Endothelial cell of umbilical vein (primary cell): ENCODE measurements around the gene SEMA4A. TPM values are rescaled to one million over a fixed set of nuclear protein-coding genes. Genes with fewer than 3 reads are reported as not detected.

Experiments used
- BruUV-seq: library from RNA; stranded (reverse); fragments of 400-500 nt; replicated peaks from 2 replicates; lab custom pipeline; 2021; lab: Mats Ljungman, UMichigan
- CTCF ChIA-PET: fragments of 300-600, 350-600 bp; sonication (Branson Sonifier 250); formaldehyde crosslinking; loops from one replicate; lab custom pipeline; 2021; ENCODE audit warnings: antibody characterized with exemption, inconsistent platforms; lab: Charles Lee
- POLR2A ChIA-PET: fragments of 300-600, 350-600 bp; sonication (Branson Sonifier 250); formaldehyde crosslinking; loops from one replicate; lab custom pipeline; 2021; ENCODE audit warnings: antibody characterized with exemption, inconsistent platforms; lab: Charles Lee
- DNase-seq: peaks from one replicate; pipeline ENCODE4 v3.0.0-alpha.2; 2011; ENCODE audit warnings: low read depth, low spot score
- FAIRE-seq: peaks from 2 replicates; lab custom pipeline; 2011; peaks lifted over from hg19 to GRCh38; lab: Jason Lieb, UNC
- H2AFZ ChIP-seq: 2 replicates; pipeline ENCODE4 v1.6.0; 2012; ENCODE audit warnings: low read depth, low read length, control low read depth, inconsistent platforms
- H3K27ac ChIP-seq: 2 replicates; pipeline ENCODE4 v1.5.1; 2011; ENCODE audit warnings: low read depth, mild to moderate bottlenecking, control low read depth, low read length, moderate library complexity; ENCODE audit not compliant: insufficient read depth
- H3K27me3 ChIP-seq, 2 experiments: 2 replicates each; pipeline versions ENCODE4 v1.6.0 to v1.6.1; 2011; ENCODE audit warnings: low read length in 2 of 2, mixed read lengths in 1 of 2; ENCODE audit not compliant: control insufficient read depth in 2 of 2, insufficient read depth in 2 of 2
- H3K36me3 ChIP-seq, 2 experiments: 2 replicates in 1 of 2; 3 replicates in 1 of 2; pipeline ENCODE4 v1.5.1; 2011; ENCODE audit warnings: low read length in 2 of 2, mild to moderate bottlenecking in 1 of 2, moderate library complexity in 1 of 2; ENCODE audit not compliant: control insufficient read depth in 2 of 2, insufficient read depth in 2 of 2; ENCODE audit errors: extremely low read depth in 1 of 2
- H3K4me1 ChIP-seq: 3 replicates; pipeline ENCODE4 v1.5.1; 2011; ENCODE audit warnings: mild to moderate bottlenecking, low read length; ENCODE audit not compliant: control insufficient read depth, insufficient read depth; ENCODE audit errors: extremely low read depth
- H3K4me2 ChIP-seq: 2 replicates; pipeline ENCODE4 v1.6.1; 2011; ENCODE audit warnings: low read length, control low read depth, mixed read lengths; ENCODE audit not compliant: insufficient read depth
- H3K4me3 ChIP-seq, 3 experiments: fragments of 200-600 bp in 1 of 3; sonication (generic), shearing (Covaris generic) in 1 of 3; replicated peaks in 1 of 3; 2 replicates each; pipeline ENCODE4 v1.5.1; 2011 to 2016; ENCODE audit warnings: control low read depth in 3 of 3, low read length in 3 of 3, mild to moderate bottlenecking in 2 of 3, inconsistent platforms in 1 of 3, low read depth in 1 of 3, moderate library complexity in 1 of 3; ENCODE audit not compliant: insufficient read depth in 1 of 3
- H3K79me2 ChIP-seq: 2 replicates; pipeline ENCODE4 v1.6.0; 2012; ENCODE audit warnings: low read length, inconsistent platforms; ENCODE audit not compliant: control insufficient read depth, insufficient read depth
- H3K9ac ChIP-seq: replicated peaks from 2 replicates; pipeline ENCODE3; 2011; ENCODE audit warnings: low read length, control low read depth; ENCODE audit not compliant: insufficient read depth; ENCODE audit errors: extremely low read depth
- H3K9me1 ChIP-seq: replicated peaks from 3 replicates; pipeline ENCODE4 v1.6.0; 2011; ENCODE audit warnings: mild to moderate bottlenecking, low read length; ENCODE audit not compliant: control insufficient read depth, insufficient read depth; ENCODE audit errors: extremely low read depth
- H3K9me3 ChIP-seq: replicated peaks from 2 replicates; pipeline ENCODE4 v1.5.1; 2012; ENCODE audit warnings: low read length, inconsistent platforms; ENCODE audit not compliant: control insufficient read depth, insufficient read depth
- H4K20me1 ChIP-seq: replicated peaks from 2 replicates; pipeline ENCODE3; 2011; ENCODE audit warnings: mild to moderate bottlenecking, low read length; ENCODE audit not compliant: control insufficient read depth, insufficient read depth; ENCODE audit errors: extremely low read depth
- CTCF ChIP-seq, 2 donors: IDR thresholded peaks; 1 replicate in 1 of 2; 2 replicates in 1 of 2; pipeline ENCODE4 v1.5.1; 2011; ENCODE audit warnings: low read length in 2 of 2, mild to moderate bottlenecking in 2 of 2, moderate library complexity in 2 of 2, control low read depth in 1 of 2, inconsistent platforms in 1 of 2, low read depth in 1 of 2; ENCODE audit not compliant: insufficient read depth in 1 of 2; ENCODE audit errors: extremely low read depth in 1 of 2
- EZH2 ChIP-seq: IDR thresholded peaks from 2 replicates; pipeline ENCODE4 v1.6.1; 2012; ENCODE audit warnings: borderline replicate concordance, low read depth, mild to moderate bottlenecking, moderate library complexity, low read length, inconsistent platforms; ENCODE audit not compliant: severe bottlenecking
- FOS ChIP-seq: IDR thresholded peaks from 2 replicates; pipeline ENCODE4 v1.6.1; 2011; ENCODE audit warnings: mild to moderate bottlenecking, low read length, moderate library complexity, borderline replicate concordance; ENCODE audit not compliant: insufficient read depth
- JUN ChIP-seq: IDR thresholded peaks from 2 replicates; pipeline ENCODE4 v1.6.1; 2011; ENCODE audit warnings: borderline replicate concordance, low read depth; ENCODE audit not compliant: insufficient read length, insufficient read depth
- MYC ChIP-seq: IDR thresholded peaks from one replicate; pipeline ENCODE4 v1.6.1; 2011; ENCODE audit warnings: mild to moderate bottlenecking, low read depth, low read length
- POLR2A ChIP-seq: IDR thresholded peaks from 2 replicates; pipeline ENCODE4 v1.6.1; 2012; ENCODE audit warnings: low read depth, mild to moderate bottlenecking, control low read depth, low read length
- POLR2AphosphoS5 ChIP-seq: IDR thresholded peaks from 2 replicates; pipeline ENCODE4 v1.6.1; 2012; ENCODE audit warnings: low read depth, mild to moderate bottlenecking, control low read depth, low read length, moderate library complexity; ENCODE audit not compliant: insufficient read depth
- dilution Hi-C: fragments of 300-500 bp; cut with MboI; formaldehyde crosslinking; loops from one replicate; pipeline ENCODE4 v1.15.0; 2019; ENCODE audit warnings: low sequenced_read_pairs; ENCODE audit not compliant: extremely low pct_ligation_motif_present
- intact Hi-C: fragments of 100-400 bp; cut with micrococcal nuclease; formaldehyde crosslinking; loops from one replicate; pipeline ENCODE4 v1.10.0; 2022
- polyA plus RNA-seq, 4 experiments: library from polyadenylated mRNA; depleted of rRNA in 3 of 4; stranded (reverse) in 3 of 4; unstranded in 1 of 4; fragments of >200 nt; gene quantifications; 2 replicates each; pipeline versions ENCODE4 v1.2.1 to v1.2.3, GENCODE V29; 2011 to 2012; ENCODE audit warnings: missing spikeins in 1 of 4
- total RNA-seq: library from RNA; stranded (reverse); gene quantifications from 2 replicates; pipeline ENCODE4 v1.2.3, GENCODE V29; 2021

The SEMA4A gene
- total and polyA plus RNA-seq, 2 donors (not counting 3 experiments of a cell fraction or from before 2014, with no cell fraction given) = 1.5 to 1.6 TPM

DNA sequence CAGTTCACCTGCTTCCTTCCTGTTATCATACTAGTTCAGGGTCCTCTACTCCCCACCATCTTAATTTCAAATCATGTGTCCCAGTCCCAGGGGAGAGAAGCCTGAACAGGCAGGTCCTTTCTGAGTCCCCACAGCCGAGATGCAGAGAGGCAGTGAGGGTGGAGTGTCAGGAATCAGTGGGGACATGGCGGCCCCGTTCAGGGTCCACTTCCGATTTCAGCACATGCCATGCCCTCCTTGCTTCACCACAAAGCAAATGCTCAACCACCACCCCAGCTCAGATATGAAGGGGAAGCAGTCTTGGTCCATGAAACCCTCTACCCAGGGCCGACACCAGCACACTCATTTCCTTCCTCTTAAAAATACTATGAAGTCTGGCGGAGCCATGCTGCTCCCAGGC lies 5.2 kb upstream of the SEMA4A start:
- Histone ChIP-seq H3K4me2 (peak overlapping the region; percentile 31), H3K27ac (peak overlapping the region; percentile 44), H3K9me3 (no peaks in the 10 kb centered on the region), H3K27me3 (no peaks in the 10 kb centered on the region), H2AFZ (peak overlapping the region; percentile 81), H3K9me1 (no peaks in the 10 kb centered on the region), H3K9ac (peak overlapping the region; percentile 26), H4K20me1 (no peaks in the 10 kb centered on the region), H3K4me3 (no peak overlapping the region), H3K4me1 (peaks cover 24% of the 10 kb centered on the region), H3K79me2 (no peaks in the 10 kb centered on the region), H3K36me3 (no peaks in the 10 kb centered on the region)
- POLR2A ChIA-PET = interaction anchor here (2.4 kb wide), 1 partner anchor 77 kb away, joined by 6 read pairs; no protein-coding TSS in a partner anchor
- CTCF ChIA-PET = interaction anchor here (0.9 to 14.2 kb wide), 11 partner anchors 8 to 103 kb away, joined by 3 to 489 read pairs (median 4); partner anchors contain the start of genes PMF1 and SLC25A44
- intact Hi-C loops (no loop called here), dilution Hi-C loops (no loop called here)
- FAIRE-seq = peak; percentile 95
- TF ChIP-seq MYC = no peak
- TF ChIP-seq JUN = no peak
- no peak for TF ChIP-seq EZH2
- TF ChIP-seq CTCF (IDR thresholded peaks at IDR 0.05; ENCODE audit: extremely low read depth in 1 of 2, insufficient read depth in 1 of 2, low read depth in 1 of 2, low read length in 2 of 2) = no peak
- peak; percentile 49 for TF ChIP-seq FOS
- no peak for TF ChIP-seq POLR2A
- peak; percentile 24 for TF ChIP-seq POLR2AphosphoS5
- DNase-seq = peak; percentile 65
- no TSS peak for BruUV-seq
